Skin epidermis (tissue), 12 donors: Measurements from ENCODE around the gene SLC27A3.

Experiments
- H3K27ac ChIP-seq, 21 experiments: fragments of 200-600 bp; sonication (generic) in 11 of 21; one replicate each; pipeline ENCODE4 v1.5.0; 2020; ENCODE audit warnings: mild to moderate bottlenecking in 3 of 21, inconsistent platforms in 2 of 21, moderate library complexity in 2 of 21
- H3K4me3 ChIP-seq, 7 experiments: fragments of 200-600 bp; sonication (generic) in 2 of 7; one replicate each; pipeline ENCODE4 v1.5.0; 2020; ENCODE audit warnings: inconsistent platforms in 2 of 7, mild to moderate bottlenecking in 2 of 7, moderate library complexity in 1 of 7

SLC27A3 gene

GRCh38 chr1:153778051-153778823 lies 3.0 kb downstream of the SLC27A3 start:
- Histone ChIP-seq H3K27ac (peak overlapping the region in 1 of 21 experiments; percentile 23), H3K4me3 (no peak overlapping the region)

- no peak overlapping the region for H3K27ac ChIP-seq
Measured at GRCh38 chr1:153778824-153779519, 3.8 kb downstream of the SLC27A3 start.

GRCh38 chr1:153779781-153780541 lies 4.8 kb downstream of the SLC27A3 start:
- H3K4me3 ChIP-seq = no peak overlapping the region
- peak overlapping the region in 3 of 21 experiments; percentile 10 to 34 (median 14) for H3K27ac ChIP-seq

More at GRCh38 chr1:153778824-153779519, 3.8 kb downstream of the SLC27A3 start:
- H3K4me3 ChIP-seq = no peak overlapping the region

- Histone ChIP-seq H3K27ac (peak overlapping the region in 4 of 21 experiments; percentile 10 to 34 (median 14)), H3K4me3 (no peak overlapping the region)
Measured at GRCh38 chr1:153780551-153780950, 5.3 kb downstream of the SLC27A3 start.

GRCh38 chr1:153782648-153783047 lies 7.4 kb downstream of the SLC27A3 start:
- peak overlapping the region in 20 of 21 experiments; percentile 82 to 98 (median 95) for H3K27ac ChIP-seq
- H3K4me3 ChIP-seq = peak overlapping the region in 4 of 7 experiments; percentile 55 to 68 (median 62)

GRCh38 chr1:153783233-153784190 lies 8.3 kb downstream of the SLC27A3 start:
- H3K4me3 ChIP-seq = peak overlapping the region; percentile 44 to 68 (median 58)
- H3K27ac ChIP-seq = peak overlapping the region; percentile 62 to 98 (median 95)

GRCh38 chr1:153786038-153786790 lies 11.0 kb downstream of the SLC27A3 start:
- H3K4me3 ChIP-seq = no peak overlapping the region
- H3K27ac ChIP-seq = no peak overlapping the region

- Histone ChIP-seq H3K4me3 (peak overlapping the region in 6 of 7 experiments; percentile 1 to 29 (median 12)), H3K27ac (peak overlapping the region in 19 of 21 experiments; percentile 24 to 84 (median 75))
Measured at GRCh38 chr1:153789478-153790034, 14.3 kb downstream of the SLC27A3 start.

- Histone ChIP-seq H3K27ac (peak overlapping the region in 20 of 21 experiments; percentile 24 to 84 (median 74)), H3K4me3 (peak overlapping the region in 6 of 7 experiments; percentile 1 to 29 (median 7))
Measured at GRCh38 chr1:153790313-153790965, 15.2 kb downstream of the SLC27A3 start.

- H3K4me3 ChIP-seq = peak overlapping the region in 3 of 7 experiments; percentile 2 to 29 (median 23)
Measured at GRCh38 chr1:153790966-153791647, 15.9 kb downstream of the SLC27A3 start.

GRCh38 chr1:153791648-153792253 lies 16.5 kb downstream of the SLC27A3 start:
- no peak overlapping the region for H3K4me3 ChIP-seq
- H3K27ac ChIP-seq = peak overlapping the region in 13 of 21 experiments; percentile 10 to 84 (median 73)

More at GRCh38 chr1:153790966-153791647, 15.9 kb downstream of the SLC27A3 start:
- H3K27ac ChIP-seq = peak overlapping the region in 20 of 21 experiments; percentile 24 to 84 (median 74)

- no peak overlapping the region for H3K4me3 ChIP-seq
- no peak overlapping the region for H3K27ac ChIP-seq
Measured at GRCh38 chr1:153792631-153793041, 17.4 kb downstream of the SLC27A3 start.

GRCh38 chr1:153793261-153793972 lies 18.2 kb downstream of the SLC27A3 start:
- H3K27ac ChIP-seq = no peak overlapping the region

GRCh38 chr1:153793973-153794615 lies 18.9 kb downstream of the SLC27A3 start:
- Histone ChIP-seq H3K27ac (no peak overlapping the region), H3K4me3 (no peak overlapping the region)

More at GRCh38 chr1:153793261-153793972, 18.2 kb downstream of the SLC27A3 start:
- no peak overlapping the region for H3K4me3 ChIP-seq
